Upper lobe of right lung (tissue), 1 donor: ENCODE data around the gene CLC. TPM values are rescaled to one million over a fixed set of nuclear protein-coding genes. Genes with fewer than 3 reads are reported as not detected.
"Not testable (repeated sequence)": the region's sequence is repeated elsewhere in the genome, so short reads cannot be mapped to it uniquely, and the experiment has no call there.

Experiments used
- ATAC-seq: fragments of 200-7000 bp; cut with Tn5 transposase; one replicate; pipeline ENCODE4 v1.9.1; 2020; ENCODE audit warnings: mild to moderate bottlenecking, moderate library complexity
- DNase-seq: peaks from one replicate; pipeline ENCODE4 v3.0.0-alpha.2; 2020
- H3K27ac ChIP-seq: fragments of 200-600 bp; one replicate; pipeline ENCODE4 v1.8.0; 2022
- H3K27me3 ChIP-seq: fragments of 200-600 bp; one replicate; pipeline ENCODE4 v1.8.0; 2022; ENCODE audit warnings: mild to moderate bottlenecking
- H3K36me3 ChIP-seq: fragments of 200-600 bp; one replicate; pipeline ENCODE4 v1.8.0; 2022
- H3K4me1 ChIP-seq: fragments of 200-600 bp; one replicate; pipeline ENCODE4 v1.8.0; 2022
- H3K4me3 ChIP-seq: fragments of 200-600 bp; one replicate; pipeline ENCODE4 v1.8.0; 2022; ENCODE audit warnings: mild to moderate bottlenecking
- H3K9me3 ChIP-seq: fragments of 200-600 bp; one replicate; pipeline ENCODE4 v1.8.0; 2022
- CTCF ChIP-seq: fragments of 200-600 bp; IDR thresholded peaks from one replicate; pipeline ENCODE4 v1.8.0; 2022; ENCODE audit warnings: antibody characterized with exemption
- intact Hi-C: fragments of 100-400 bp; cut with DNase I; formaldehyde crosslinking; loops from one replicate; pipeline ENCODE4 v1.11.0; 2022
- total RNA-seq: library from RNA; stranded (reverse); fragmentation: NEBNext Ultra II Directional; extraction: Animal tissue kit (Norgen Biotek cat#: 25700); gene quantifications from one replicate; pipeline ENCODE4 v1.2.1, GENCODE V29; 2021
- donor health status: DM: no; HTN: yes; CAD: no; lungs with severe emphysema.

The CLC gene
- total RNA-seq, 1 donor from 2014 or later: not detected

- no peaks in the 10 kb centered on the region for H3K36me3 ChIP-seq
- no peaks in the 10 kb centered on the region for H3K27me3 ChIP-seq
- DNase-seq (no peak), ATAC-seq (no peak)
- intact Hi-C loops: no loop called here
- no peak for TF ChIP-seq CTCF
- no peak overlapping the region for H3K4me3 ChIP-seq
- no peaks in the 10 kb centered on the region for H3K4me1 ChIP-seq
- no peaks in the 10 kb centered on the region for H3K9me3 ChIP-seq
- no peak overlapping the region for H3K27ac ChIP-seq
Measured at GRCh38 chr19:39696387-39696786, 41.4 kb downstream of the CLC start.

- Histone ChIP-seq H3K4me1 (no peaks in the 10 kb centered on the region), H3K27ac (no peak overlapping the region), H3K36me3 (no peaks in the 10 kb centered on the region), H3K4me3 (no peak overlapping the region), H3K9me3 (no peaks in the 10 kb centered on the region), H3K27me3 (no peaks in the 10 kb centered on the region)
- DNase-seq (no peak), ATAC-seq (no peak)
- intact Hi-C loops: no loop called here
- TF ChIP-seq CTCF: no peak
Measured at GRCh38 chr19:39695759-39696158, 42.1 kb downstream of the CLC start.

DNA sequence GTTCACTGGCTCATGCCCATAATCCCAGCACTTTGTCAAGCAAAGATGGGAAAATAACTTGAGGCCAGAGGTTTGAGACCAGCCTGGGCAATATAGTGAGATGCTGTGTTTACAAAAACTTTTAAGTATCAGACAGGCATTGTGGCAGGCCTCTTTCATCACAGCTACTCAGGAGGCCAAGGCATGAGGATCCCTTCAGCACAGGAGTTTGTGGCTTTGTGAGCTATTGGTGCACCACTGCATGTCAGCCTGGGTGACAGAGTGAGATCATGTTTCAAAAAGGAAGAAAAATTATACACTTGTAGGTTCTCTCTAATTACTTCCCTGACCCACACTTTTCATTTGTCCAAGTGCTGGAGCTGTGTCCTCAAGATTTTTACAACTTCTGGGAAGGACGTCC is 45.0 kb downstream of the CLC start:
- TF ChIP-seq CTCF: no peak
- Histone ChIP-seq H3K9me3 (no peaks in the 10 kb centered on the region), H3K27ac (no peak overlapping the region), H3K4me1 (no peaks in the 10 kb centered on the region), H3K36me3 (no peaks in the 10 kb centered on the region), H3K27me3 (peaks cover 4% of the 10 kb centered on the region), H3K4me3 (no peak overlapping the region)
- no peak for DNase-seq
- ATAC-seq: no peak
- intact Hi-C loops: no loop called here

- no peak overlapping the region for H3K4me3 ChIP-seq
- no peak for DNase-seq
- H3K4me1 ChIP-seq: no peaks in the 10 kb centered on the region
- TF ChIP-seq CTCF: no peak
- H3K27me3 ChIP-seq: peaks cover 4% of the 10 kb centered on the region
- no peak for ATAC-seq
- intact Hi-C loops: no loop called here
- H3K27ac ChIP-seq: no peak overlapping the region
- no peaks in the 10 kb centered on the region for H3K36me3 ChIP-seq
- H3K9me3 ChIP-seq: no peaks in the 10 kb centered on the region
Measured at GRCh38 chr19:39692166-39692565, 45.7 kb downstream of the CLC start.

GRCh38 chr19:39688637-39689036 is 49.2 kb downstream of the CLC start:
- H3K4me3 ChIP-seq, DNase-seq, H3K4me1 ChIP-seq, intact Hi-C loops, H3K9me3 ChIP-seq, ATAC-seq, H3K27ac ChIP-seq, H3K36me3 ChIP-seq, H3K27me3 ChIP-seq: not testable (repeated sequence)

- Histone ChIP-seq H3K27ac (no peak overlapping the region), H3K4me1 (no peaks in the 10 kb centered on the region), H3K27me3 (peaks cover 4% of the 10 kb centered on the region), H3K36me3 (no peaks in the 10 kb centered on the region), H3K9me3 (no peaks in the 10 kb centered on the region), H3K4me3 (no peak overlapping the region)
- DNase-seq (no peak), ATAC-seq (peak; percentile 55)
- no peak for TF ChIP-seq CTCF
- intact Hi-C loops: no loop called here
Measured at GRCh38 chr19:39686739-39687138, 51.1 kb downstream of the CLC start.
